Left ventricle myocardium inferior (tissue), 1 donor: ENCODE data around the gene P2RX1. TPM values are rescaled to one million over a fixed set of nuclear protein-coding genes. Genes with fewer than 3 reads are reported as not detected.

ENCODE experiments used
- DNase-seq: peaks from one replicate; pipeline ENCODE4 v3.0.0-alpha.2; 2020
- H3K27ac ChIP-seq: fragments of 200-600 bp; replicated peaks from 2 replicates; pipeline ENCODE4 v1.8.0; 2021
- H3K27me3 ChIP-seq: fragments of 200-600 bp; 2 replicates; pipeline ENCODE4 v1.8.0; 2021; ENCODE audit warnings: low read depth
- H3K36me3 ChIP-seq: fragments of 200-600 bp; 2 replicates; pipeline ENCODE4 v1.8.0; 2021
- H3K4me1 ChIP-seq: fragments of 200-600 bp; 2 replicates; pipeline ENCODE4 v1.8.0; 2021
- H3K4me3 ChIP-seq: fragments of 200-600 bp; 2 replicates; pipeline ENCODE4 v1.8.0; 2021; ENCODE audit warnings: mild to moderate bottlenecking, moderate library complexity
- H3K9me3 ChIP-seq: fragments of 200-600 bp; replicated peaks from 2 replicates; pipeline ENCODE4 v1.8.0; 2021
- intact Hi-C: fragments of 100-400 bp; cut with micrococcal nuclease; formaldehyde crosslinking; loops from one replicate; pipeline ENCODE4 v1.11.0; 2022
- total RNA-seq: library from RNA; stranded (reverse); fragmentation: NEBNext Ultra II Directional; extraction: Animal tissue kit (Norgen Biotek cat#: 25700); gene quantifications from one replicate; pipeline ENCODE4 v1.2.1, GENCODE V29; 2021
- TF ChIP-seq, protein P1 (sequence below): fragments of 200-600 bp; IDR thresholded peaks from 2 replicates; pipeline ENCODE4 v1.8.0; 2021; ENCODE audit warnings: antibody characterized with exemption, mild to moderate bottlenecking, borderline replicate concordance
- donor health status: DM: no; HTN: yes; CAD: no; lungs with severe emphysema.

The P2RX1 gene
- total RNA-seq, 1 donor from 2014 or later = 0.55 TPM

- Histone ChIP-seq H3K4me1 (peaks cover 12% of the 10 kb centered on the region), H3K9me3 (no peaks in the 10 kb centered on the region), H3K4me3 (no peak overlapping the region), H3K27ac (no peak overlapping the region), H3K27me3 (no peaks in the 10 kb centered on the region), H3K36me3 (peaks cover 11% of the 10 kb centered on the region)
- DNase-seq = no peak
- intact Hi-C loops = loop anchor here (10.0 kb wide), 1 partner anchor 140 kb away; no protein-coding TSS in a partner anchor
- TF ChIP-seq, protein P1, sequence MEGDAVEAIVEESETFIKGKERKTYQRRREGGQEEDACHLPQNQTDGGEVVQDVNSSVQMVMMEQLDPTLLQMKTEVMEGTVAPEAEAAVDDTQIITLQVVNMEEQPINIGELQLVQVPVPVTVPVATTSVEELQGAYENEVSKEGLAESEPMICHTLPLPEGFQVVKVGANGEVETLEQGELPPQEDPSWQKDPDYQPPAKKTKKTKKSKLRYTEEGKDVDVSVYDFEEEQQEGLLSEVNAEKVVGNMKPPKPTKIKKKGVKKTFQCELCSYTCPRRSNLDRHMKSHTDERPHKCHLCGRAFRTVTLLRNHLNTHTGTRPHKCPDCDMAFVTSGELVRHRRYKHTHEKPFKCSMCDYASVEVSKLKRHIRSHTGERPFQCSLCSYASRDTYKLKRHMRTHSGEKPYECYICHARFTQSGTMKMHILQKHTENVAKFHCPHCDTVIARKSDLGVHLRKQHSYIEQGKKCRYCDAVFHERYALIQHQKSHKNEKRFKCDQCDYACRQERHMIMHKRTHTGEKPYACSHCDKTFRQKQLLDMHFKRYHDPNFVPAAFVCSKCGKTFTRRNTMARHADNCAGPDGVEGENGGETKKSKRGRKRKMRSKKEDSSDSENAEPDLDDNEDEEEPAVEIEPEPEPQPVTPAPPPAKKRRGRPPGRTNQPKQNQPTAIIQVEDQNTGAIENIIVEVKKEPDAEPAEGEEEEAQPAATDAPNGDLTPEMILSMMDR = no peak
Observed at GRCh38 chr17:3865176-3865575, 51.1 kb downstream of the P2RX1 start.

- TF ChIP-seq, protein P1 = no peak
- no peak overlapping the region for H3K27ac ChIP-seq
- H3K4me1 ChIP-seq = peaks cover 12% of the 10 kb centered on the region
- DNase-seq = no peak
- no peaks in the 10 kb centered on the region for H3K9me3 ChIP-seq
- peaks cover 11% of the 10 kb centered on the region for H3K36me3 ChIP-seq
- no peak overlapping the region for H3K4me3 ChIP-seq
- intact Hi-C loops = loop anchor here (10.0 kb wide), 1 partner anchor 140 kb away; no protein-coding TSS in a partner anchor
- no peaks in the 10 kb centered on the region for H3K27me3 ChIP-seq
Observed at GRCh38 chr17:3864534-3864933, 51.7 kb downstream of the P2RX1 start.

DNA sequence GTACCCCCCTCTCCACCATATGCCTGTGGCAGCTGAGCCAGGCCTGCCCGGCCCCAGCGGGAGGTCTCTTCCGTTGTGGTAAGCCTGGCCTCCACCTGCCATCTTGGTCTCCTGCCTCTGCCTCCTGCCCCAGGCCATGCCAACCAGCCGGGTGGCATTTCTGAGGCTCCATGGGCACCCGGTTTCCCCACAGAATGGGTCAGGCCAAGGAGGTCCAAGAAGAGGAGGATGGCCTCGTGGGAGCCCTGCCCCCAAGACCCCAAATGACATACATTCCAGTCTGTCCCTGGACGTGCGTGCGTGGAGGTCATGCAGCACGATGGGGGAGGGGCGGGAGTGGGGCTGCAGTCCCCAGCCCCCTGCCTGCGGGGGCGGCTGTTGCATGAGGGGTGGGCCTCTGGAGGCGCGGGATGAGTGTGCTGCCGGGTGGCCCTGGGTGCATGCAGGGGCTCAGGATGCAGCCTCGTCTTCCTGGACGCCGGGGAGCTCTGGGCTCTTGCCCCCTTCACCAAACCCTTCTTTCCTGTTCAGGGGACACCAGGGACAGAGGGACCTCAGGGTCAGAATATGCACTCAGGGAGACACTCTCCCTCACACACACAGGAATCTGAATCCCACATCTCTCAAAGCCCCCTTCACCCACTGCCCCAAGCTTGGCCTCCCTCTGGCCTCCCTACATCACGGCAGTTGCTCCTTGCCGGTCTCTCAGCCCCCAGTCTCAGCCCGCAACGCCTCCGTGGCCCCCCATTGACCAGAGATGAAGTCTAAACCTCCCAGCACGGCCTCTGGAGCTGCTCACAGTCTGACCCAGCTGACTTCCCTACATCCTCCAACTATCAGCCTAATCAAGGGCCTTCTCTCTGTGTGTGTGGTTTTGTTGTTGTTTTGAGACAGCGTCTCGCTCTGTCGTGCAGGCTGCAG lies 54.2 kb downstream of the P2RX1 start:
- H3K4me3 ChIP-seq = no peak overlapping the region
- no peaks in the 10 kb centered on the region for H3K27me3 ChIP-seq
- H3K4me1 ChIP-seq = peaks cover 12% of the 10 kb centered on the region
- peaks cover 11% of the 10 kb centered on the region for H3K36me3 ChIP-seq
- TF ChIP-seq, protein P1 = no peak
- no peaks in the 10 kb centered on the region for H3K9me3 ChIP-seq
- intact Hi-C loops = loop anchor here (10.0 kb wide), 1 partner anchor 143 kb away; no protein-coding TSS in a partner anchor
- DNase-seq = no peak
- no peak overlapping the region for H3K27ac ChIP-seq

DNA sequence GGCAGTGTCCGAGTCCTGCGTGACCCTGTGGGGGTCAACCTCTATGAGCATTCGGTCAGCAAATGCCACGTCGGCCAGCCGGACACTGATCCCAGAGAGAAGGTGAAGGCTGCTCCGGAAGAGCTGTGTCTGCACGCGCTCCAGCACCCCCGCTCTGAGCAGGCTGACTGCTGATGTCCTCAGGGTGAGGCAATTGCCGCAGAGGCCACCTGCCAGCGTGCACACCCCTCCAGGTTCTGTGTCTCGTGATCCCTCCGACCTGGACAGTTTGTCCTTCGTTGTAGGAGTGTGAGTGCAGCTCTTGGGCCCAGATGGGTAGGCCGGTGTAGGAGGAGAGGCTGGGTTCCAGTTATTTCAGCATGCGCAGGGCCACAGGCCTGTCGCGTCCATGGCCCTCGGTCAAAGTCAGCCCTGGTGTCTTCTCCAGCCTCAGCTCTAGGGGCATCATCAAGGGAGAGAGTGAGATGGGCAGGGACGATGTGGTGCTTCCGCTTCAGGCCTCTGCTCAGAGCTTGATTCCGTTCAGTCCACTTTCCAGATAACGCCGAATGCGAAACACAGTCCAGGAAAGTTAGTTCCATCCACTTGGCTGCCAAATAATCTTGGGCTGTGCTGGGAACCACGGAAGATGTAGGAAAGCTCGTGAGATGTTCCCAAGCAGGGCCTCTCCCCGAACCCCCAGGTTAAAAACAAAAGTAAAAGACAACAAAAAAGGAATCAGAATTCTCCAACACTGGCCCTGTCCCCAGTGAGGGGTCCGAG lies 55.1 kb downstream of the P2RX1 start:
- Histone ChIP-seq H3K36me3 (peaks cover 11% of the 10 kb centered on the region), H3K9me3 (no peaks in the 10 kb centered on the region)
- intact Hi-C loops = loop anchor here (10.0 kb wide), 1 partner anchor 144 kb away; no protein-coding TSS in a partner anchor

DNA sequence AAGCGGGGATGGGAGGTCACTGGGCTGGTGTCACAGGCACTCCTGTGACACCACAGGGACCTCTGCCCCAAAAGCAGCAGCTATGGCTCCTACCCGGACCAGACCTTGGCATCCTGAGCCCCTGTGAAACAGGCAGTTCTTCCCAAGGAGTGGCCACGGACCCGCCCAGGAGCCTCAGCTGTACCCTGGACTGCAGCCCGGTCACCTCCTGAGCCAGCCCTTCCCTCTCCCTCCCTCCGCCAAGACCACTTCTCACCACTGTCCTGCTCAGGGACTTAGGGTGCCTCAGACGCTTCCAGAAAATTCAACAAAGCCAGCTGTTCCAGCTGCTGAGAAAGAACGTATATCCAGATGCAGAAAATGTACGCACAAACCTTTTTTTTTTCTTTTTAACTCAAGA lies 56.3 kb downstream of the P2RX1 start:
- no peak overlapping the region for H3K4me3 ChIP-seq
- no peak overlapping the region for H3K27ac ChIP-seq
- peaks cover 11% of the 10 kb centered on the region for H3K36me3 ChIP-seq
- DNase-seq = no peak
- no peaks in the 10 kb centered on the region for H3K9me3 ChIP-seq
- TF ChIP-seq, protein P1 = no peak
- no peaks in the 10 kb centered on the region for H3K27me3 ChIP-seq
- intact Hi-C loops = loop anchor here (10.0 kb wide), 1 partner anchor 145 kb away; no protein-coding TSS in a partner anchor
- peaks cover 4% of the 10 kb centered on the region for H3K4me1 ChIP-seq

More for the DNA sequence above, 55.1 kb downstream of the P2RX1 start:
- Histone ChIP-seq H3K27me3 (no peaks in the 10 kb centered on the region), H3K4me1 (peaks cover 12% of the 10 kb centered on the region), H3K27ac (no peak overlapping the region), H3K4me3 (no peak overlapping the region)
- no peak for DNase-seq
- TF ChIP-seq, protein P1 = no peak
